ENCODE measurements around the gene IFIH1. TPM values are rescaled to one million over a fixed set of nuclear protein-coding genes. Genes with fewer than 3 reads are reported as not detected.

Gene IFIH1
- total RNA-seq, 1 experiment from 2014 or later: 2.8 TPM

DNA sequence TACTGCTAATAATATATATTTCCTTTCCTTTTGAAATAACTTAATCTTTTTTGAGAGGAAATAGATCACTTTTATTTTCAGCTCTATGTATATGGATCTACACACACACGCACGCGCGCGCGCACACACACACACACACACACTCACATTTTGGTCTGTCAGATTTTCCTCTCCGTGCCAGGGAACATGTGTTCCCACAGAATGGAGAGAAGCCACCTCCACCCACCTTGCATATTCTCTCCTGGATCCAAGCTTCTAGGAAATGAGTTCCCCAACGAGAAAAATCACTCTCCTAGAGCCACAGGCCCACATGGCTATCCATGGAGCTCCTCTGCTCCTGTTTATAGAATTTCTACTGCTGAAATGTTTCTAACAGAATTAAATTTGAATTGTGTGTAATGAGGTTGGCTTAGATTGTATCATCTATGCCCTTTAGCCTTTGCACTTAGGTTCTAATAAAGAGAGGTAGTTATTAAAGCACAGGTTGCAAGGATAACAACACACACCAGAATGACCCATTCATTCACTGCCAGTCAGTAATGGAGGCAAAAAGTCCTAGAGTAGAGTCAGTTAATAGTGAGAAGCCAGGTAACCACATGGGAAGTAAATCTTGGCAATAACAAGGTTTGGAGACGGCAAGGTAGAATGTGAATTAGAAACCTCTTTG lies 19.7 kb downstream of the IFIH1 start:
- Histone ChIP-seq H3K4me3 (no peak overlapping the region), H3K36me3 (no peaks in the 10 kb centered on the region), H3K9me3 (replicated peaks) (no peaks in the 10 kb centered on the region), H3K27me3 (replicated peaks) (no peaks in the 10 kb centered on the region), H3K4me1 (replicated peaks) (no peaks in the 10 kb centered on the region), H3K27ac (no peak overlapping the region)
- DNase-seq (ENCODE audit: low read depth in 1 of 2, low spot score in 2 of 2): no peak

DNA sequence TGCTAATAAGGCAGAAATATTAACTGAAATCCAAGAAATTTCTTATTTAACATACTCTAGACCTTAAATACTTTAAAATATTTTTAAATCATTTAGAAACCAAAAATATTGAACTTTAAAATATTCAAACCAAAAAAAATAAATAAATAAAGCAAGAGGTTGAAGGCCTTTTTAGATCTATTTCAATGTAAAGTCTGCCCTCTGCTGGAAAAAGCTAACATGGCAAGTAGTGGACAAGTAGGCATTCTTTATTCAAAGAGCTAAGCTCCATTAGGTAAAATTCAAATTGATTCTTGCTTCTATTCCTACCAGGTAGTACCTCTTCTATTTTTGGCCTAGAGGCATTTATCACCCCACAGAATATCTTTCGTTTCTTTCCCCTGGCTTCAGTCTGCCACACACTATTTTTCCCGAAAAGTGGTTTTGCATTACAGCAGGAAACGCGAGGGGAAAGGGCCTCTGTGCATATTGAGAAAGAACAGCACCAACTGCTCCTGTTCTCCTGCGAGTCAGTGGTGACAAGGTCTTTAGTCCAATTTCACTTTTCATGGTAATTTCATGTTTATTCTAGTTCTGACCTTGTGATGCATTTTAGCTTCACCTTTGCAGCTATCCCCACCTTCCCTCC lies 20.4 kb downstream of the IFIH1 start:
- Histone ChIP-seq H3K36me3 (no peaks in the 10 kb centered on the region), H3K27ac (no peak overlapping the region), H3K4me1 (replicated peaks) (no peaks in the 10 kb centered on the region), H3K9me3 (replicated peaks) (no peaks in the 10 kb centered on the region), H3K4me3 (no peak overlapping the region), H3K27me3 (replicated peaks) (no peaks in the 10 kb centered on the region)
- DNase-seq (ENCODE audit: low read depth in 1 of 2, low spot score in 2 of 2): peak; percentile 43 to 70

DNA sequence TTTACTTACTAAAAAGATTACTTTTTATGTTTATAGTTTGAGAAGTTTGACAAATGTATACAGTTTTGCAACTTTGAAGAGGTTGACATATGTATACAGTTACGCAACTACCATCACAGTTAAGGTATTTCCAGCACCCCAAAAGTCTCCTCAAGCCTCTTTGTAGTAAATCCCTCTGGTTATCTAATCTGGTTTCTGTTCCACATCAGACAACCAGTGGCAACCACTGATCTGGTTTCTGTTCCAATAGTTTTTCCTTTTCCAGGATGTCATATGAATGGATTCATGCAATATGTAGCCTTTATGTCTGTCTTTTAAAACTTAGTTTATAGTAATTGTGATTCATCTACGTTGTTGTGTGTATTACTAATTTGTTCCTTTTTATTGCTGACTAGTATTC lies 23.5 kb downstream of the IFIH1 start:
- Histone ChIP-seq H3K27me3 (replicated peaks) (no peaks in the 10 kb centered on the region), H3K9me3 (replicated peaks) (no peaks in the 10 kb centered on the region), H3K36me3 (no peaks in the 10 kb centered on the region), H3K27ac (no peak overlapping the region), H3K4me3 (no peak overlapping the region), H3K4me1 (replicated peaks) (no peaks in the 10 kb centered on the region)
- no peak for DNase-seq (ENCODE audit: low read depth in 1 of 2, low spot score in 2 of 2)

DNA sequence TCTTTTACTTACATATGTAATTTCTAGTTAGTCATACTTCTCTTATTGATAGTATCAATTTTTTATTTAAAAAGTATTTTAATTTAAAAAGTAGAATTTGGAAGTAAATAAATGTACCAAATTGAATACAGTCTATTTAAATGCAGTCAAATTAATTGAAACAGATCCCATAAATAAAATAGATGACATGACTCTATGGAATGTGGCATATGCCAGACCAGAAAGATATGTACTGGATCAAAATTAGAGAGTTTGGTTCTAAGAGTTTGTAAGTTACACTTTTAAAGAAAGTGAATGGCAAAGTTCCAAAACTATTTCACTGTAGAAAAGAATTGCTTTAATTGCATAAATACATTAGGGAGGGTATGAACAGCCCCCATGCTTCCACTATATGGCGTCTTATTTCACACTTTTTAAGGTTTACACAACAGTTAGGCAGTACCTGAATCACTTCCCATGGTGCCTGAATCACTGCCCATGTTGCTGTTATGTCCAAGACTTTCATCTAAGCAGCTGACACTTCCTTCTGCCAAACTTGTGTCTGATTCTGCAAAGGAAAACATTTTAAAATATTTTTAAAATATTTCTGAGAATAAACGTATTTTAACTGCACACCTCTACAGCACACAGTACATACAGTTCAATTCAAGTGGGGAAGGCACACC lies 25.2 kb downstream of the IFIH1 start:
- Histone ChIP-seq H3K27me3 (replicated peaks) (no peaks in the 10 kb centered on the region), H3K4me1 (replicated peaks) (no peaks in the 10 kb centered on the region), H3K4me3 (no peak overlapping the region), H3K9me3 (replicated peaks) (no peaks in the 10 kb centered on the region), H3K27ac (no peak overlapping the region), H3K36me3 (no peaks in the 10 kb centered on the region)
- DNase-seq (ENCODE audit: low read depth in 1 of 2, low spot score in 2 of 2): no peak

DNA sequence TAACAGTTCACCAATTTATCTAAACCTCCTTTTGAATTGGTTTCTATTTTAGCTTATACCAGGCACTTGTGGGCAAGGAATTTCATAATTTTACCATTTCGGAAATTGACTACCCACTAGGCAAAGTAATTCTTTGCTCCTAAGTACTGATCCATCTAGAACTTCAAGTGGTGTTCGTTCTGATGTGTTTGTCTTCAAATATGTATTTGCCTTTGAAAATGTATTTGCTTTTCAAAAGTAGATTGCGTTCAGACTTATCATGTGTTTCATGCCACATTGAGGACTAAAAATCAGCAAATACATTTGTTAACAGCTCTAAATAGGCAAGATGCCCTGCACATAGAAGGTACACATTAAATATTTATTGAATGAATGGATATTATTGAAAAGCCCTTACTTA lies 26.7 kb downstream of the IFIH1 start:
- no peak for DNase-seq (ENCODE audit: low read depth in 1 of 2, low spot score in 2 of 2)

DNA sequence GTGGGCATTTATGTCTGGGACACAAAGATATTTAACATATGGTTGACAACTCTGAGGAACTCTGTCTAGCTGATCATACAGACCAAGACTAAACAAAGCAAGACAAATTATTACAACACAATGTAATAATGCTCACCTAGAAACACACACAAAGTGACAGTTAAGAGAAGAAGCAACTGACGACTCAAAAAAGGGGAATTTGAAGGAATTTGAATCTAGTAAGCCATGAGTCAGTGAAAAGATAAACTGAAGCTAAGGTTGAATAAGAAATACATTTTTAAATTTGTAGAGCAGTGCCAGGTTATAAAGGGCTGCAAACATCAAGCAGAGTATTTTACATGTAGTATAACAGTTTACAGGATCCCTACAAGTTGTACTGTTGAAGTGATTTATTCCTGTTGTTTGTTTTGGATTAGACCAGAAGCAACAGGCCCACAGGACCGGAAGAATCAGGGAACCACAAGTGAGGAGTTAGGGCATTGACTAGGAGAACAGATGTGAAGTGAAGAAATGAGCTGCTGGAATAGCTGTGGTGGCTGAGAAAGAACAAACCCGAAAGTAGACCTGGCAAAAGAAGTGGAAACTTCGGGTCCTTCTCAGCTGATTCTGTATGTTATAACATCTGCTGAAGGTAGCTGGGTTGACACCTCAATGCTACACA lies 35.6 kb downstream of the IFIH1 start:
- H3K27ac ChIP-seq: no peak overlapping the region
- H3K4me3 ChIP-seq: no peak overlapping the region
- peaks cover 8% of the 10 kb centered on the region for H3K4me1 ChIP-seq (replicated peaks)
- no peaks in the 10 kb centered on the region for H3K9me3 ChIP-seq (replicated peaks)
- DNase-seq (ENCODE audit: low read depth in 1 of 2, low spot score in 2 of 2): no peak
- no peaks in the 10 kb centered on the region for H3K36me3 ChIP-seq
- no peaks in the 10 kb centered on the region for H3K27me3 ChIP-seq (replicated peaks)

More for the DNA sequence above, 26.7 kb downstream of the IFIH1 start:
- H3K4me1 ChIP-seq (replicated peaks): no peaks in the 10 kb centered on the region
- H3K27ac ChIP-seq: no peak overlapping the region
- H3K9me3 ChIP-seq (replicated peaks): no peaks in the 10 kb centered on the region
- H3K27me3 ChIP-seq (replicated peaks): no peaks in the 10 kb centered on the region
- H3K4me3 ChIP-seq: no peak overlapping the region
- no peaks in the 10 kb centered on the region for H3K36me3 ChIP-seq

DNA sequence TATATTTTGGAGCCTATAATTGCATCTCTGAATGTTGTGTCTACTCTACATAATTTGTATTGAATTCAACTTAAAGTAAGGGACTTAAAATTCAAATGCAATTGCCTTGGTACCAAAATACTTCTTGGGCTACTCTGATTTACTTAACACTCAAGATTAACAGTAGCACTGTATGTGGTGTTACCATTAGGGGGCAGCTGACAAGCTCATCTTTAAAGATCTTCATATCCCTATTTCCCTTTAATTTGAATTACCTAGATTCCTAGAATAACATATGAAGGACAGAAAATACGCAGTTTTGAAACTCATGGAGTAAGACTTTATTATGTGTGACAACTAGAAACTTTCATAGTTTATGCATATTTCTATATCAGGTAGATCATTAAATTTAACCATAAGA lies 37.8 kb downstream of the IFIH1 start:
- Histone ChIP-seq H3K4me3 (no peak overlapping the region), H3K4me1 (replicated peaks) (peaks cover 8% of the 10 kb centered on the region), H3K27me3 (replicated peaks) (no peaks in the 10 kb centered on the region), H3K36me3 (no peaks in the 10 kb centered on the region), H3K9me3 (replicated peaks) (no peaks in the 10 kb centered on the region), H3K27ac (no peak overlapping the region)
- no peak for DNase-seq (ENCODE audit: low read depth in 1 of 2, low spot score in 2 of 2)

DNA sequence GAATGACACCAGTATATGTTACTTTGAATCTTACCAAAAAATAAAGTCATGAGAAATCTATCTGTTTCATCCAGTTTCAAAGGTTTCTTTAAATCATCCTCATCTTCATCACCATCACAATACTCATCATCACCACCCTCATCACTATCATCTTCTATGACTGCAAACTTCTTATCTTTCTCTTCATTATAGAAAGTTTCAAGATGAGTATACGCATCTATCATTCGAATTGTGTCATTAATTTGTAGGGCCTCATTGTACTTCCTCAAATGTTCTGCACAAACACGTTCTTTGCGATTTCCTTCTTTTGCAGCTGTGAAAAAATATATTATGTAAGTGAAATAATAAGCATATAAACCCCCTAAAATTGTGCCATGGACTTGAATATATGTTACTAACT lies 41.1 kb downstream of the IFIH1 start:
- H3K9me3 ChIP-seq (replicated peaks): no peaks in the 10 kb centered on the region
- DNase-seq (ENCODE audit: low read depth in 1 of 2, low spot score in 2 of 2): no peak
- no peaks in the 10 kb centered on the region for H3K36me3 ChIP-seq
- H3K27ac ChIP-seq: no peak overlapping the region
- H3K4me3 ChIP-seq: no peak overlapping the region
- no peaks in the 10 kb centered on the region for H3K27me3 ChIP-seq (replicated peaks)
- peaks cover 2% of the 10 kb centered on the region for H3K4me1 ChIP-seq (replicated peaks)

DNA sequence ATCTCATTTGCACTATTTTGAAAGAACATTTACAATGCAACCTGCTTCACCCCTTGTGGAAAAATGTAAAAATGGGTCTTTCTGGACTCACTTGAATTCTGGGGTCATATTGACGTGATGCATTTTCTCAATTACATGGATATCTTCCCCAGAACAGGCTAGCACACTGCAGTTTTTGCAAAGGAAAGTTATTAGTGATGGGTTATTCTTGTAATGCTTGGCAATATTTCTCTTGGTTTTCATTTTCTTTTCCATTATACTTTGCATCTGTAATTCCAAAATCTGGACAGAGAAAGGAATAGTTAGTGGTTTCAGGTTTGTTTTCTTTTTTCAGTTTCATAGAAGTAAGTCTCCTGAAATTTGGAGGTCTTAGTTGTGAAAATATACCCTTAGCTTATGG lies 50.5 kb downstream of the IFIH1 start:
- H3K9me3 ChIP-seq (replicated peaks): no peaks in the 10 kb centered on the region
- H3K4me3 ChIP-seq: no peak overlapping the region
- H3K4me1 ChIP-seq (replicated peaks): no peaks in the 10 kb centered on the region
- H3K27me3 ChIP-seq (replicated peaks): no peaks in the 10 kb centered on the region
- H3K27ac ChIP-seq: no peak overlapping the region
- no peaks in the 10 kb centered on the region for H3K36me3 ChIP-seq
- no peak for DNase-seq (ENCODE audit: low read depth in 1 of 2, low spot score in 2 of 2)

DNA sequence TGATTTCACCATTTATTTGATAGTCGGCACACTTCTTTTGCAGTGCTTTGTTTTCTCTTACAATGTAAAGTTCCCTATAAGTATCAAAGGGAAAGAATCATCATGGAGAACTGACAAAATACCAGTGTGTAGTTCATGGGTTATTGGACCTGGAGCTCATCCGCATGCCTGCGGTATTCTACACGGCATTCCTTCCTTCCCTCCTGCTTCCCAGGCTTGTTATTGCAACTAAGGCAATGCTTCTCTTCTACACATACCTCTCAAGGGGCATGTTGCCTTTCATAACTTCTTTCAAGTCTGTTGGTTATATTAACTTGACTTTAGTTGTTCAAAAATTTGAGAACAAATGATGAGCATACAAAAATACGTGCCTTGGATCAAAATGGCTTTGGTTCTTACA lies 51.0 kb downstream of the IFIH1 start:
- Histone ChIP-seq H3K9me3 (replicated peaks) (no peaks in the 10 kb centered on the region), H3K36me3 (no peaks in the 10 kb centered on the region), H3K4me1 (replicated peaks) (no peaks in the 10 kb centered on the region), H3K4me3 (no peak overlapping the region), H3K27ac (no peak overlapping the region), H3K27me3 (replicated peaks) (no peaks in the 10 kb centered on the region)
- no peak for DNase-seq (ENCODE audit: low read depth in 1 of 2, low spot score in 2 of 2)

DNA sequence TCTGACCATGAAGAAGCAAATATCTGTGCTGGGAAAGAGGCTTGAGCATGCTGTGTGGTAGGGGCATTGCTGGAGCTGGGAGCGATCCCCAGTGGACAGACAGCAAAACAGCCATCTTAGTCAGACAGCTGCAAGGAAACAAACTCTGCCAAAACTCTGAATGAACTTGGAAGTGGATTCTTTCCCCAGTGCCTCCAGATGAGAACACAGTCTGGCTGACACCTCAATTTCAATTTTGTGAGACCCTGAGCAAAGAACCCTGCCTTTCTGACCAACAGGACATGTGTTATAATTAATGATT lies 52.1 kb downstream of the IFIH1 start:
- Histone ChIP-seq H3K27ac (no peak overlapping the region), H3K36me3 (no peaks in the 10 kb centered on the region), H3K27me3 (replicated peaks) (no peaks in the 10 kb centered on the region), H3K4me1 (replicated peaks) (peaks cover 6% of the 10 kb centered on the region), H3K9me3 (replicated peaks) (no peaks in the 10 kb centered on the region), H3K4me3 (no peak overlapping the region)
- no peak for DNase-seq (ENCODE audit: low read depth in 1 of 2, low spot score in 2 of 2)

DNA sequence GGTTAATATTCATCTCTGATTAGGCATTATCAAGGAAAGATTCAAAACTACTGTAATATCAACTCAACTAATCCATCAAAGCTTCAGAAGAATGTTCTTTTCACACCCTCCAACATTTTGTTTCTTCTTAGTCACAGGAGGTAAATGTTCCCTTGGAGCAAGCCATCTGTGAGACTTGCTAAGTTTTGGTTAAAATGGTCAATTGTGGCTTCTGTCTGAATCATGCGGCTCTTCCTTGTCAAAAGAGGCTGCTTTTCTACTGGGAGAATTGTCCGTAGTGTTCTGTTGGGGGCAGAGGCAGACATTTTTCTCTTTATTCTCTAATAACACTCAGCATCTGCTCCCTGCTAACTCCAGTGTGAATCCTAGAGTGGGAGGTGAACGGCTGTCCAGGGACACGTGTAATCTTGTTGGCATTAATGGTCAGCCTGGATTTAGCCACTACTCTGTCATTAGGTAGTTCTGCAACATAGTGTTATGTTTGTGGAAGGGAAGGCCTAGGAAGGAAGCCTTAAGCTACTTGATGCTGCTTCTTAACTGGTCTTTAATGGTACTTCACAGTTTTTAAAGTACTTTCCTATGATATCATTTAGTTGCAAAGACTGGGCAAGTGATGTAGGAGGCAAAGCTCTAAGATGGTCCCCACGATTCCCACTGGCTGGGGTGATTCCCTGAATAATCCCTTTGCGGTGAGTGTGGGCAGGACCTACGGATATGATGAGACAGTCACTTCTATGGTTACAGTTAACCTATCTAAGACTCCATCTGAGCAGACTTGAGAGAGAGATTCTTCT lies 52.6 kb downstream of the IFIH1 start:
- Histone ChIP-seq H3K9me3 (replicated peaks) (no peaks in the 10 kb centered on the region), H3K36me3 (no peaks in the 10 kb centered on the region), H3K4me3 (no peak overlapping the region), H3K4me1 (replicated peaks) (peaks cover 12% of the 10 kb centered on the region), H3K27ac (no peak overlapping the region), H3K27me3 (replicated peaks) (no peaks in the 10 kb centered on the region)
- no peak for DNase-seq (ENCODE audit: low read depth in 1 of 2, low spot score in 2 of 2)

DNA sequence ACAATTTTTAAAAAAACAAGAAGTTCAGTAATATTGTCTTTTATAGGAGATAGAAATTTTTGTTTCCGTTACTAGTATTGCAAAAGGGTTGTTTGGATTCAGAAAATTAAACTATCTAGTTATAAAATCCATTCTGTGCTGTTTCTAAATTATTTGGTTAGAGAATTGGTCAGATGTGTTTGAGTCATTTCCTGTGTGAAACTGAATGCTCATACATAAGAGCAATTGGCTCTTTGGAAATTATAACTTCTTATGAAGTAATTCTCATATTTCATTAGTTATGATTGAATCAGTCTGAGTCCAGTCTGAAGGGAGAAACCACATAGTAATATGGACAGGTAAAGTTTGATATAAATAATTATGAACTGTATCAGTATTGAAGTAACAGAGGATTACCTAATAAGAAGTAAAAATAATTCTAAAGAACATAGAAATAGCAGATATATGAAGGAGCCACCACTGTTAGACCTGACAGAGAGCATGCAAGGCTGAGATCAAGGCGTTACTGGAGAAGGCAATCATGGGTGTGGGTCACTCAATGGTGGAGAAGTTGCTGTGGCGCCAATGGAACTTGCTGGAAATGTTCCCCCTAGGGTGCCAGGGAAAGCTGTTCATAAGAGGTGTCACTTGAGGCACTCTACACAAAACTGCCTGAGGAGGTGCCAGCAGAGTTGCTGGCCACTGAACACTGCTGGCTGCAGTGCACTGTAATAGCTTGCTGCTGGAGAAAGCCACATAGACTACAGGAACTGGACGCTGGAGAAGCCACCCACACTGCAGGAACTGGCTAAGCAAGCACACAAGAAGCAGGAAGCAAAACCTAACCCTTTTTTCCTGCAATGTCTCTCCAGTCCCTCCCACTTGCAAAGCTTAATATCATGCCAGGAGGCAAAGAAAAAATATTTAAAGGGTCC lies 57.2 kb downstream of the IFIH1 start:
- Histone ChIP-seq H3K4me1 (replicated peaks) (peaks cover 21% of the 10 kb centered on the region), H3K27me3 (replicated peaks) (no peaks in the 10 kb centered on the region), H3K36me3 (no peaks in the 10 kb centered on the region), H3K4me3 (no peak overlapping the region), H3K27ac (peak overlapping the region; percentile 27; the same call in 1 of the 2 replicates), H3K9me3 (replicated peaks) (no peaks in the 10 kb centered on the region)
- peak; percentile 28 to 56 for DNase-seq (ENCODE audit: low read depth in 1 of 2, low spot score in 2 of 2)
